HAP-1 (cell line): Measurements from ENCODE around the gene TYSND1.

Source experiments
- DNase-seq, 2 experiments: peaks; one replicate each; pipeline ENCODE4 v3.0.0-alpha.2; 2016 to 2020; ENCODE audit warnings: low spot score in 2 of 2
- H3K27me3 ChIP-seq: fragments of 250-450 bp; sonication (Bioruptor Pico); 2 replicates; pipeline ENCODE4 v1.5.1; 2020; ENCODE audit warnings: low read depth, mild to moderate bottlenecking, moderate library complexity
- H3K36me3 ChIP-seq: fragments of 250-450 bp; sonication (Bioruptor Pico); replicated peaks from 2 replicates; pipeline ENCODE4 v1.5.1; 2020; ENCODE audit warnings: mild to moderate bottlenecking
- H3K4me1 ChIP-seq: fragments of 250-450 bp; sonication (Bioruptor Pico); 2 replicates; pipeline ENCODE4 v1.5.1; 2020; ENCODE audit warnings: mild to moderate bottlenecking
- H3K4me3 ChIP-seq: fragments of 250-450 bp; sonication (Bioruptor Pico); 2 replicates; pipeline ENCODE4 v1.5.1; 2020; ENCODE audit warnings: mild to moderate bottlenecking, moderate library complexity
- H3K9me3 ChIP-seq: fragments of 250-450 bp; sonication (Bioruptor Pico); 2 replicates; pipeline ENCODE4 v1.5.1; 2020; ENCODE audit warnings: mild to moderate bottlenecking, moderate library complexity
- in situ Hi-C: fragments of 300-500 bp; cut with MboI; formaldehyde crosslinking; loops from 3 replicates; pipeline ENCODE4 v1.14.3; 2020; ENCODE audit warnings: low sequenced_read_pairs, inconsistent platforms, mixed read lengths

The TYSND1 gene

GRCh38 chr10:70155255-70155838, 8.8 kb upstream of the TYSND1 start:
- peaks cover 71% of the 10 kb centered on the region for H3K36me3 ChIP-seq
- peaks cover 24% of the 10 kb centered on the region for H3K4me1 ChIP-seq
- in situ Hi-C loops = no loop called here

GRCh38 chr10:70148516-70148915, 2.0 kb upstream of the TYSND1 start:
- in situ Hi-C loops = no loop called here
- H3K27me3 ChIP-seq = no peaks in the 10 kb centered on the region
- no peak overlapping the region for H3K4me3 ChIP-seq
- peaks cover 20% of the 10 kb centered on the region for H3K4me1 ChIP-seq
- DNase-seq = no peak
- H3K36me3 ChIP-seq = peaks cover 37% of the 10 kb centered on the region
- H3K9me3 ChIP-seq = no peaks in the 10 kb centered on the region

More at GRCh38 chr10:70155255-70155838, 8.8 kb upstream of the TYSND1 start:
- Histone ChIP-seq H3K27me3 (no peaks in the 10 kb centered on the region), H3K4me3 (no peak overlapping the region), H3K9me3 (no peaks in the 10 kb centered on the region)
- peak in 1 of 2 experiments; percentile 27 for DNase-seq

DNA sequence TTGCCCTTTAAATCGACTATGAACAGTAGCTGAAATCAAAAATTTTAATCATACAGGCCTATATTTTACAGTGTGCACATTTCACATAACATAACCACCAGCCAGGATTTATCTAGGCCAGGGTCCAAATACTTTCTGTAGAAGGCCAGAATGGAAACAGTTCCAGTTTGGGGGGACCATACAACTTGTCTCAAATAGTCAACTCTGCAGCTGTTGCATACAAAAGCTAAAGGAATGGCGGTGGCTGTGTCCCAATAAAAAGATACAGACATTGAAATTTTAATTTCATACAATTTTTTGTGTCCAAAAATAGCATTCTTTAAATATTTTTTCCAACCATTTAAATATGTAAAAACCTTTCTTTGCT, 742 bp upstream of the TYSND1 start:
- peaks cover 25% of the 10 kb centered on the region for H3K36me3 ChIP-seq
- in situ Hi-C loops = no loop called here
- no peaks in the 10 kb centered on the region for H3K9me3 ChIP-seq
- H3K4me1 ChIP-seq = peaks cover 20% of the 10 kb centered on the region
- no peaks in the 10 kb centered on the region for H3K27me3 ChIP-seq
- DNase-seq = no peak
- peak overlapping the region; percentile 62 for H3K4me3 ChIP-seq

DNA sequence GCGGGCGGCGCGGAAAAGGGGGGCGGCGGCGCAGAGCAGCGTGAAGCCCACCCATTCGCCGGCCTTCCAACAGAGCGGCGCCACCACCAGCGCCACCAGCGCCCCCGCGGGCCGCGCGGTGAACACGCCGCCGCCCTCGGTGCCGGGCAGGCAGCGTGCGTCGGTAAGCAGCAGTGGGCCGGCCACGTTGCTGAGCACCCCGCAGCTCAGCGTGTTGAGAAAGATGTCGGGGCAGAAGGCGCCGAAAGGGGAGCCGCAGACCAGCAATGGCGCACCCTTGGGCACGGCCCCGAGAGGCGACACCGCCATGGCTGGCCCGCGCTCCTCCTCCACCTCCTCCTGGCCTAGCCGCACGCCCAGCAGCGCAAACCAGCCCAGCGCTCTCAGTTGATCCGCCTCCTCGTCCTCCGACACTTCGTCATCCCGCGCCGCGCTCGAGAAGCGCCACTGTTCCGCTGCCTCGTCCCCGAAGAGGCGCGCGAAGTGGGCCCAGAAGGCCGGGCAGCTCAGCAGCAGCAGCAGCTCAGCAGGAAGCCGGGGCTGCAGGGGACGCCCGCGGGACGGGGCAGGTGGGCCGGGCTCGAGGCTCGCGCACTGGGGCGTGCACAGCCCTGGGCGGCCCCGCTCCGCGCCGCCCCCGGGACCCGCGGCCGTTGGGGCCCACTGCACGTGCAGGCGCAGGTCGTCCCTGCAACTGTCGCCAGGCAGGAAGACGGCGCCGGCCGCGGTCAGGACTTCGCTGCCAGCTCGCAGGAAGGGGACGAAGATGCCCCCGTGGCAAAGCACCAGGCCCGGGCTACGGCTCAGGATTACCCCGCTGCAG, 623 bp downstream of the TYSND1 start:
- H3K27me3 ChIP-seq = no peaks in the 10 kb centered on the region
- in situ Hi-C loops = no loop called here
- H3K9me3 ChIP-seq = no peaks in the 10 kb centered on the region
- DNase-seq = peak; percentile 28 to 70
- peaks cover 14% of the 10 kb centered on the region for H3K36me3 ChIP-seq
- H3K4me1 ChIP-seq = peaks cover 20% of the 10 kb centered on the region
- H3K4me3 ChIP-seq = peak overlapping the region; percentile 62

DNA sequence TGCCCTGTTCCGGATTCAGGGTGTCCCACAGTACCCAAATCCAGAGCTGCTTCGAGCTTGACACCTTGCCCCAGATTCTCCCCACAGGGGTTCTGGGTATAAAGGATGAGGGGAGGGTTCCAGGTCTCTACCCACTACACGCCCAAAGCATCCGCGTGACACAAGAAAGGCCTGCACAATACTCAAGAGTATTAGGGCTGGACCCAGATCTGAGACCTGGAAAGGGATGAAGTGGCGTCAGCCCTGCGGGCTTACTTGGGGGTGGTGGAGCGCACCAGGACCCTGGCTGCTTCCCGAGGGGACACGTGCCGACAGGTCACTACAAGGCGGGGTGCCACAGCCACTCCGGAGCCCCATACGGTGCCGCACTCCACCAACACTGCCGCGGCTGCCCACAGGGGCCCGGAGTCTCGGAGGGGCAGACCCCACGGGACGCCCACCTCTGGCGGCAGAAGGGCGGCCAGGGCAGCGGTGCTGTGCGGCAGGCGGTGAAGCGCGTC, 1.3 kb downstream of the TYSND1 start:
- Histone ChIP-seq H3K4me3 (peak overlapping the region; percentile 62), H3K9me3 (no peaks in the 10 kb centered on the region), H3K27me3 (no peaks in the 10 kb centered on the region), H3K36me3 (peaks cover 7% of the 10 kb centered on the region), H3K4me1 (peaks cover 20% of the 10 kb centered on the region)
- in situ Hi-C loops = no loop called here
- no peak for DNase-seq

GRCh38 chr10:70144372-70145110, 2.0 kb downstream of the TYSND1 start:
- Histone ChIP-seq H3K36me3 (peaks cover 6% of the 10 kb centered on the region), H3K4me3 (peak overlapping the region; percentile 62), H3K9me3 (no peaks in the 10 kb centered on the region), H3K27me3 (no peaks in the 10 kb centered on the region), H3K4me1 (peaks cover 20% of the 10 kb centered on the region)
- in situ Hi-C loops = no loop called here
- no peak for DNase-seq

- no peaks in the 10 kb centered on the region for H3K9me3 ChIP-seq
- H3K27me3 ChIP-seq = no peaks in the 10 kb centered on the region
- DNase-seq = no peak
- H3K4me1 ChIP-seq = peaks cover 18% of the 10 kb centered on the region
- H3K4me3 ChIP-seq = no peak overlapping the region
- H3K36me3 ChIP-seq = no peaks in the 10 kb centered on the region; the same call in 1 of the 2 replicates
- in situ Hi-C loops = no loop called here
These were observed 3.9 kb downstream of the TYSND1 start for GRCh38 chr10:70142555-70142954.

DNA sequence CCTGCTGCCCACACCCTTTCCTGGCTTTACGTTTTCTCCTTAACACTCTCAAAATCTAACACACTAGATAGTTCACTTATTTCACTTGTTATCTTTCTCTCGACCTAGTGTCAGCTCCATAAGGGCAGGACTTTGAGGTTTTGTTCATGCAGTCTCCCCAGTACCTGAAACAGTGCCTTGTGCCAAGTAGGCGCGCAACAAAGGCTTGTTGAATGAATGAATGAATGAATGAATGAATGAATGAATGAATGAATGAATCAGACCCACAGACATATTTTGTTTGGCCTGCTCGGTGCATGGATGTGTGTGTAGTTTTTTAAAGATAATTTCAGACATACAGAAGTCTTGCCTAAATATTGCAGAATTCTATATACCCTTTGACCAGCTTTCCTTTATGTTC, 6.2 kb downstream of the TYSND1 start:
- no peak overlapping the region for H3K4me3 ChIP-seq
- H3K27me3 ChIP-seq = no peaks in the 10 kb centered on the region
- H3K9me3 ChIP-seq = no peaks in the 10 kb centered on the region
- no peaks in the 10 kb centered on the region; the same call in 1 of the 2 replicates for H3K36me3 ChIP-seq
- H3K4me1 ChIP-seq = peaks cover 9% of the 10 kb centered on the region
- no peak for DNase-seq
- in situ Hi-C loops = no loop called here

DNA sequence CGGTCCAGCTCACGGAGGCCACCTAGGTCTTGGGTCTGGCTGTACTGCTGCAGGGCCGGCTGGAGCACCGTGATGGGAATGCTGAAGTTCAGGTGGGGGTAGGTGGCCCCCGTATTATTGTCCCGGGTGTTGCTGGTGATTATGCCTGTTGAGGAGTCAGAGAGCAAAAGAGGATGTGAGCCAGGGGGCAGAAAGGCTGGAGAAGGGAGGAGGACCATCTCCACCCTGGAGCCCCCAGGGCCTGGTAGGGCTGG, 6.6 kb downstream of the TYSND1 start:
- in situ Hi-C loops = no loop called here
- H3K36me3 ChIP-seq = no peaks in the 10 kb centered on the region; the same call in 1 of the 2 replicates
- no peaks in the 10 kb centered on the region for H3K27me3 ChIP-seq
- no peaks in the 10 kb centered on the region for H3K9me3 ChIP-seq
- H3K4me3 ChIP-seq = no peak overlapping the region
- peak in 1 of 2 experiments; percentile 6 for DNase-seq
- H3K4me1 ChIP-seq = peaks cover 5% of the 10 kb centered on the region

- no peak overlapping the region for H3K4me3 ChIP-seq
- no peaks in the 10 kb centered on the region for H3K4me1 ChIP-seq
- no peaks in the 10 kb centered on the region for H3K27me3 ChIP-seq
- in situ Hi-C loops = no loop called here
- no peaks in the 10 kb centered on the region; the same call in 1 of the 2 replicates for H3K36me3 ChIP-seq
- no peaks in the 10 kb centered on the region for H3K9me3 ChIP-seq
- DNase-seq = peak in 1 of 2 experiments; percentile 7
These were observed 7.1 kb downstream of the TYSND1 start for GRCh38 chr10:70139151-70139996.

DNA sequence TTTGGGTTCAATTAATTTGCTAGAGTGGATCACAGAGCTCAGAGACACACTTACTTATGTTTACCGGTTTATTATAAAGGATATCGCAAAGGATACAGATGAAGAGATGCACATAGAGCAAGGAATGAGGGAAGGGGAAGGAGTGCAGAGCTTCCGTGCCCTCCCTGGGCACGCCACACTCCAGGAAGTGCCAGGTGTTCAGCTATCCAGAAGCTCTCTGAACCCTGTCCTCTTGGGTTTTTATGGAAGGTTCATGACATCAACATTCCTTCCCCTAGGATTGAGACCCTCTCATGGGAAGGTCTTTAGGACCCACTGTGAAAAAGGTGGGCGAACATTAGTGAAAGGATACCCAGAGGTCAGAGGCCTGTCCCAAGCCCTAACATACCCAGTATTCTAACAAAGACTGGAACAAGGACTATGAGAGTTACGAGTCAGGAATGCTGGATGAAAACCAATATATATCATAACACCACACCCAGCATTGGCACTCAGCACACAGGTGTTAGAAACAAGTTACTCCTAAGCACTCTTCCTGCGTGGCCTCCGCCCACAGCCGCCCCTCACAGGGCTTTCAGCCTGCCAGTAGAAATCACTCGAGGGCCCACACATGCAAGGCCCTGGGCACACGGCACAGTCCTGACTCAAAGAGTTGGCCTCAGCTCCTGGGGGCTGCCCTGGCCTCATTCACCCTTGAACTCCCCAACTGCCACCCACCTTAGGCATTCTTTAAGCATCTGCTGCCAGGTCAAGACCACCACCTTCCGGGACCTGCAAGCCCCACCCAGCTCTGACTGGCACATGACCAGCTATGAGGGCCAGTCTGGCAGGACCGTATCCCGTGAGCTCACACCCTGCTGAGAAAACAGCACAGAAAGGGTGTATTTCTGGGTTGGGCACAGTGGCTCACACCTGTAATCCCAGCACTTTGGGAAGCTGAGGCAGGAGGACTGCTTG, 8.3 kb downstream of the TYSND1 start:
- Histone ChIP-seq H3K9me3 (no peaks in the 10 kb centered on the region), H3K27me3 (no peaks in the 10 kb centered on the region), H3K4me1 (peaks cover 2% of the 10 kb centered on the region; the same call in 1 of the 2 replicates), H3K4me3 (no peak overlapping the region), H3K36me3 (no peaks in the 10 kb centered on the region)
- in situ Hi-C loops = no loop called here
- peak in 1 of 2 experiments; percentile 8 for DNase-seq

GRCh38 chr10:70137135-70137534, 9.4 kb downstream of the TYSND1 start:
- Histone ChIP-seq H3K4me1 (peaks cover 5% of the 10 kb centered on the region), H3K36me3 (no peaks in the 10 kb centered on the region; the same call in 1 of the 2 replicates), H3K27me3 (no peaks in the 10 kb centered on the region), H3K4me3 (no peak overlapping the region), H3K9me3 (no peaks in the 10 kb centered on the region)
- DNase-seq = peak in 1 of 2 experiments; percentile 4
- in situ Hi-C loops = no loop called here
